Stimulated activated CD4-positive, alpha-beta T cell treated with anti-CD3 and anti-CD28 coated beads, Interleukin-1b, Interleukin-23, amount 100 ng/mL, for 1 hour (primary cell): ENCODE results near the gene SLC41A3.
"Not testable (repeated sequence)": the region's sequence is repeated elsewhere in the genome, so short reads cannot be mapped to it uniquely, and the experiment has no call there.

Source experiments
- DNase-seq, 2 donors: peaks; one replicate each; pipeline ENCODE4 v3.0.0-alpha.2; 2020; ENCODE audit warnings: low read depth in 2 of 2

The SLC41A3 gene

GRCh38 chr3:126003447-126004190, 80.3 kb downstream of the SLC41A3 start:
- no peak for DNase-seq

- no peak for DNase-seq
Measured at GRCh38 chr3:126002189-126002588, 81.7 kb downstream of the SLC41A3 start.

- DNase-seq: not testable (repeated sequence)
Measured at GRCh38 chr3:125996751-125997150, 87.2 kb downstream of the SLC41A3 start.

DNA sequence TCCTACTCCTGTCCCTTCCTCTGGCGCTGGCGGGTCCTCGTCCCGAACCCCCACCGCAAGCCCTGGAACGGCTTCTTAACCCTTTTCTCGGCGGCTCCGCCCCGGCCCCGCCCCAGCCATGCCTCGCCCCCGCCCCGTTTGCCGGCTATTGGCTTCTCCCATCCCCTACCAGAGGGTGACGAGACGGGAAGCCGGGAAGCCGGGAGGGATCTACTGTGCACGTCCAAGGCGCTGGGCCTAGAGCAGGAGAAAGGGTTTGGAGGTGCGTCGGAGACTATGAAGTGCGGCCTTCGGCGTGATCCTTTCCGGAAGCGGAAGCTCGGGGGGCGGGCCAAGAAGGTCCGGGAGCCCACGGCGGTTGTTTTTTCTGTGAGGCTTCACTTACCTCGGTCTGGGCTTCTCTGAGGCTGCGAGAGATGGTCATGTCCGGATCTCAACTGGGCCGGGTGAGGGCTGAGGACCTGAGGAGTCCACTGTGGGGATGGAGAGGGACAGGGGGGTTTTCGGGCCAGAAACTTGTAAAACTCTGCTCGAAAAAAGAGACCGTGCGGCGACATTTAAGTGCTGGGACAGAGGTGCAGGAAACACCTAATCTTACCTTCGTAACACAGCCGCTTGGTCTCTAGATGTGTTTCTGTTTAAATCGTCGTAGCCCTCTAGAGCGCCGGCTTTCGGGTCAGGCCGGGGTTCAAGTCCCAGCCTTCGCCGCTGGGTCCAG, 93.5 kb downstream of the SLC41A3 start:
- DNase-seq: peak in 1 of 2 donors; percentile 52

DNA sequence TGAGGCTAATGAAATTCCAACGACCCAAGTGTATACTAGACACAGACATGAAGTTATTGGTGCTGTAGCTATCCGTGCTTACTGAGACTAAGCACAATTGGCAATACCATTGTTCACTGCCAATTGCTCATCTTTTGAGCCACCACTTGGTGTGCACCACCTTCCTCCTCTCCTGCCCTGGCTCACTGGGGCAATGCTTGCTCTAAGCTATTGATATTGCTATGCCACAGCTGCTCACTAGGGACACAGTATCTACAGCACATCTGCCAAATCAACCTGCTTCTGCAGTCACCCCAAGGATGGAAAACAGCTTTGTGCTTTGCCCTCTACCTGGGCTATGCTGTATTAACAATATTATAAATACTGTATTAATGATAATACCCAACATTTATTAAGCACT, 99.0 kb downstream of the SLC41A3 start:
- DNase-seq: not testable (repeated sequence)

DNA sequence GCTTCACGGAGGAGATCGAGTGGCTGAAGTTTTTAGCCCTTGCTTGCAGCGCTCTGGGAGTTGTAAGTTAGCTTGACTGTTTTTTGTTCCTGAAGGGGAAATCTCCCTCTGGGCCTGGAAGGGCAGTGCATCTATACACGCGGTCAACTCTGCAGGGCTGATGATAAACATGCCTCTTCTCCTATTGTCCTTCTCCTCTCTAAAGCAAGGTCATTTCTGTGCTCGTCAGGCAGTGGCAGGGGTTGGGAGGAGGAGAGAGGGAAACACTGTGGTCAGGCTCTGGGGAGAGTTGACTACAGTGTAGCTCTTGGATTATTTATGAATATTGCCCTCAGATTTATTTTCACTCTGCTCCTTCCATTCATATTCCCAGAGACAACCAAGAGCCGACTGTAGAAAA, 106.8 kb downstream of the SLC41A3 start:
- DNase-seq: not testable (repeated sequence)

DNA sequence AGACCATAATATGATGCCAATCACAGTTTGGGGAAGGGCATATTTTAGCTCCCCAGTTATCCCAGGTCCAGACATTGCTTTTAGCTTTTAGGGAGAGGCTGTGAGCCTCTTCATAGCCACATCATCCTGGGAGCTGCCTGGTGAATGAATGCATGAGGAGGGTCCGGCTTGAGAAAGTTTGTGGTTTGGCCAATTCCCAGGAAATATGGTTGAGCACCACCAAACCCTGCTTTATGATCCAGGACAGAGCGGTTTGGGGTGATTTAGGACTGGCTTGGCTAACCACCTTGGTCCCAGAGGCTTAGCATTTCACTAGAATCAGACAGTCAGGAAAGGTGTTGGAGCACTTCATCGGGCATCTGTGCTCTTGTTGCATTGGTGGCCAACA, 107.9 kb downstream of the SLC41A3 start:
- DNase-seq: not testable (repeated sequence)

- DNase-seq: not testable (repeated sequence)
Measured at GRCh38 chr3:125975245-125976002, 108.5 kb downstream of the SLC41A3 start.

- not testable (repeated sequence) for DNase-seq
Measured at GRCh38 chr3:125971997-125972944, 111.7 kb downstream of the SLC41A3 start.

GRCh38 chr3:125968701-125969592, 115.0 kb downstream of the SLC41A3 start, which contains the start of gene ROPN1B:
Gene ROPN1B (plus strand): TSS chr3:125969178. CDS start chr3:125972055, 2,877 bp downstream.
- not testable (repeated sequence) for DNase-seq

GRCh38 chr3:125968121-125968520, 115.8 kb downstream of the SLC41A3 start:
- not testable (repeated sequence) for DNase-seq

DNA sequence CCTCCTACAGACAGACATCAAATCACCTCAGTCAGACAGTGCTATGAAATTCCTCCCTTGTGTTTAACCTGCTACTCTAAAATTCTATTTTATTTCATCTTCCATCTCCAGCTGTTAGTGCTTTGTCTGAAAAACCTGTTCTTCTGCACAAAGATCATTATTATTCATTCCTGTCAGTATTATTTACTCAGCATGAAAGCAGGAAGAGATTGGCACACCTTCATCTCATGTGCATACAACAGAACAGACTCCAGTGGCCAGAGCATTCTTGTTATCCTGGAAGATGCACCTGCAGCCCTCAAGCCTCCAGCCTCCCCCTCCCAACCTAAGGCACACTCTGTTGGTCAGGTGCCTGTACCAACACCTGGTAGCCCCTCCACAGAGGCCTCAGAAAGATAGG, 116.8 kb downstream of the SLC41A3 start:
- DNase-seq: no peak

GRCh38 chr3:125965505-125965904, 118.4 kb downstream of the SLC41A3 start:
- no peak for DNase-seq

DNA sequence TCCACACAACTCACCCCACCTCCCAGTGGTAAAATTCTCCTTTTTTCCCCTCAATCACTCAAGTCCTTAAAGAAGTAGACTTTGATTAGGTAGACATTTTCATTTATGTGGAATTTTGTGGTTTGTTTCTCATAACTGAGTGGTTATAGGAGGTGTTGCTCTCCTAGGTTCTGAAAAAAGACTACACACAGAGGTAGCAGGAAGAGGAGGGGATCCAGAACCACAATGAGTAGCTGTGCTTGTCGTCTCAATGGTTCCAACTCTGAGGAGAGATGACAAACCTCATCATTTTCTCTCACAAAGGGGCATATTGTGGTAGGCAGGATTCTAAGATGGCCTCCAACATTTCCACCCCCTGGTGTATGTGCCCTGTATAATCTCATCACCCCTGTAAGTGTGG, 120.1 kb downstream of the SLC41A3 start:
- not testable (repeated sequence) for DNase-seq

DNA sequence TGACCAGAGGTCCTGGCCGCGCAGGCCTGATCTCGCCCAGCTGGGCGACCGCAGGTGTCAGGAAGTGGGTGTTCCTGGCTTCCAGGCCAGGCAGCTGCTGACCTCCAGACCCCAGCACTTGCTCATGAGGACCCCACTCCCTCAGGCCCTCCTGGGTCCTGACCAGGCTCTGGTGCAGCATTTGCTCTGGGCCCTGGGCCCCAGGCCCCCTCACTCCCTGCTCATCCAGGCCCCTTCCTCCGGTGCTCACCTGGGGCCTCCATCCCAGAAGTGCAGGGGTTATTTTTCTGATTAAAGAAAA, 122.7 kb downstream of the SLC41A3 start:
- no peak for DNase-seq

DNA sequence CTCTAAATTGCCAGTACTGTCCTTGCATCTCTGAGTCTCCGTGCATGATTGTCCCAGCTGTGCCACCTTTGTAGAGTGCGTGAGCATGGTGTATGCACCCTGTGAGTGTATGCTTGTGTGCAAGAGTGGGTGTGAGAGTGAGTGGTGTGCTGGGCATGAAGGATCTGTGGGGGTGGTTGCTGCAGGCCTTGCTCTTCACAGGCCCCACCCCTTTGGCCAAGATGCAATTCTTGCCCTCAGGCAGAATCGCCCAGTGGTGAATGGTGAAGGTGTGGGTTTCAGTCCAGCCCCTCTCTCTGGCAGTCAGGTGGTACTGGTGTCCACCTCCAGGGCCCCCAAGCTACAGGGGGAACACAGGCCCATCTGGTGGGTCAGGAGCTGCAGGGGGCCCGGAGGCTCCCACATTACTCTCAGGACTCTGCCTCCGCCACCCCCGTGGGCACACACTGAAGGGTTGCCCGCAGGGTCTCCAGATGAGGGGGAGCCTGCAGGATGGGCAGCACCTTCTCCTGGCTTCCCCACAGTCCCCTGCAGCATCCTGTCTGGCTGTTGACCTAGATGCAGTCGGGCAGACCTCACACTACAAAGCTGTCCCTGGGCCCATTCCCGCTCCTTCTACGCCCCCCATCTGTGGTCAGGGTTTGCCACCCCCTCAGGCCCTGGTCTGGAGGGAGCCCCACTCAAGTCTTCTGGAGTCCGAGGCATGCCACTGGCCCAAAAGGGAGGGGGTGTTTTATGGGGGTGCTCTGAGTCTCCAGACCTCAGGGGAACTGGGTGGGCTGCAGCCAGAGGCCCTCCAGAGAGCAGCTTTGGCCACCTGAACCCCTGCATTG, 123.3 kb downstream of the SLC41A3 start:
- no peak for DNase-seq

DNA sequence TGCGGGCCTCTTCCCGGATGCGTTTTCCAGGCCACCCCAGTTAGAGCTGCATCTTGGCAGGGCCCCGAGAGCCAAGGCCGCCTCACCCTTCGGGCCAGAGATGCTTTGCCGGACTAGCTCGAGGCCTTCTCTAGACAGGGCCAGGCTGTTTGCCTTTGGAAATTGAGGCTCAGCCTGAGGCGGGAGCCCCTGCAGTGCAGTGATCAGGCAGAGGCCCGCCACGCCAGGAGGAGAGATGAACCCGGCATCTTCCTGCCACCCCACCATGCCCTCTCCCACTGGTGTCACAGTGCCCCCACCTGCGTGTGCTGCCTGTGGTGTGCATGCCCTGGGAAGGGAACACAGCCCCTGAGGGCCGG, 123.9 kb downstream of the SLC41A3 start:
- DNase-seq: no peak

- DNase-seq: no peak
Measured at GRCh38 chr3:125959317-125960065, 124.4 kb downstream of the SLC41A3 start.
